ENCODE results near the gene TTPAL. TPM values are rescaled to one million over a fixed set of nuclear protein-coding genes. Genes with fewer than 3 reads are reported as not detected.

TTPAL gene
- total RNA-seq, 1 experiment from 2014 or later: 21.1 TPM

DNA sequence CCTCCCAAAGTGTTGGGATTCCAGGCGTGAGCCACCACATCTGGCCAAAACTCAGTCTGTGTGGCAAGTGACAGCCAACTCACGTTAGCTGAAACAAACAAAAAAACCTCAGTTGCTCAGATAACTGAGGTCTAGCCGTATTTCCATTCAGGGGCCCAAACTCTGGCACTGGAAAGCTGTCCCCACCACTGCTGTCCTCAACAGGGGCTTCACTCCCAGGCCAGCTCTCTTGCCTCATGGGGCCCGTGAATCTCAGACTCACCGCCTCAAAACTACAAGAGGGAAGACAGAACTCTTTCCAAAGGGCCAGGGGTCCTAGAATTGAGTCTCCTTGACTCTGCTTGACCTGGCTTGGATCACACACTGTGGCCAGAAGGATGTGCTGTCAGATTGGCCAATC is 7.4 kb downstream of the TTPAL start:
- Mint-ChIP-seq H3K4me3 (no peak overlapping the region), H3K27ac (no peak overlapping the region), H3K36me3 (ENCODE audit: insufficient read depth in 1 of 3, low read depth in 3 of 3) (peaks cover 10 to 44% (median 29%) of the 10 kb centered on the region in 3 experiments; a peak in 6 of 7 replicates), H3K9me3 (no peaks in the 10 kb centered on the region), H3K4me1 (no peaks in the 10 kb centered on the region), H3K27me3 (ENCODE audit: low read depth) (no peaks in the 10 kb centered on the region)
- no peaks in the 10 kb centered on the region for H3K79me2 ChIP-seq (ENCODE audit: insufficient read depth, low read length)
- H2BK12ac ChIP-seq (ENCODE audit: insufficient read length, low read depth, low read length): no peak overlapping the region
- H2BK15ac ChIP-seq (ENCODE audit: low read depth, low read length): no peak overlapping the region
- no peak overlapping the region for H2BK5ac ChIP-seq (ENCODE audit: insufficient read length, low read length)
- H3K27me3 ChIP-seq (ENCODE audit: insufficient read depth, low read length): no peaks in the 10 kb centered on the region; the same call in 1 of the 2 replicates
- no peaks in the 10 kb centered on the region for H3K23me2 ChIP-seq (ENCODE audit: insufficient read length, low read depth, low read length, poor library complexity, severe bottlenecking)
- no peaks in the 10 kb centered on the region for H3K9me3 ChIP-seq (ENCODE audit: control insufficient read depth, low read depth, low read length)
- no peaks in the 10 kb centered on the region for H4K20me1 ChIP-seq (ENCODE audit: control insufficient read depth, insufficient read depth, insufficient read length)
- no peak overlapping the region for H3K18ac ChIP-seq (ENCODE audit: insufficient read length, low read depth, low read length)
- H3K14ac ChIP-seq (ENCODE audit: insufficient read depth, low read length): no peak overlapping the region
- WGBS (ENCODE audit: extremely low coverage, insufficient read length, low lambda C conversion rate): no CpG with 5 or more reads among the region's 5 CpGs
- H3K9ac ChIP-seq (ENCODE audit: extremely low read depth, insufficient read length, low read length): no peak overlapping the region
- no peak for DNase-seq
- H4K8ac ChIP-seq (replicated peaks; ENCODE audit: insufficient read length, low read depth, low read length): no peak overlapping the region
- no peak overlapping the region for H2AFZ ChIP-seq (ENCODE audit: low read length)
- no peak overlapping the region for H2BK20ac ChIP-seq (ENCODE audit: low read depth, low read length, poor library complexity, severe bottlenecking)
- TF ChIP-seq, protein P1, sequence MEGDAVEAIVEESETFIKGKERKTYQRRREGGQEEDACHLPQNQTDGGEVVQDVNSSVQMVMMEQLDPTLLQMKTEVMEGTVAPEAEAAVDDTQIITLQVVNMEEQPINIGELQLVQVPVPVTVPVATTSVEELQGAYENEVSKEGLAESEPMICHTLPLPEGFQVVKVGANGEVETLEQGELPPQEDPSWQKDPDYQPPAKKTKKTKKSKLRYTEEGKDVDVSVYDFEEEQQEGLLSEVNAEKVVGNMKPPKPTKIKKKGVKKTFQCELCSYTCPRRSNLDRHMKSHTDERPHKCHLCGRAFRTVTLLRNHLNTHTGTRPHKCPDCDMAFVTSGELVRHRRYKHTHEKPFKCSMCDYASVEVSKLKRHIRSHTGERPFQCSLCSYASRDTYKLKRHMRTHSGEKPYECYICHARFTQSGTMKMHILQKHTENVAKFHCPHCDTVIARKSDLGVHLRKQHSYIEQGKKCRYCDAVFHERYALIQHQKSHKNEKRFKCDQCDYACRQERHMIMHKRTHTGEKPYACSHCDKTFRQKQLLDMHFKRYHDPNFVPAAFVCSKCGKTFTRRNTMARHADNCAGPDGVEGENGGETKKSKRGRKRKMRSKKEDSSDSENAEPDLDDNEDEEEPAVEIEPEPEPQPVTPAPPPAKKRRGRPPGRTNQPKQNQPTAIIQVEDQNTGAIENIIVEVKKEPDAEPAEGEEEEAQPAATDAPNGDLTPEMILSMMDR (conservative IDR thresholded peaks at IDR 0.05): no peak
- no peak overlapping the region for H3K4ac ChIP-seq (ENCODE audit: low read depth, low read length)
- H4K91ac ChIP-seq (ENCODE audit: insufficient read length, low read depth, low read length): no peak overlapping the region
- H3K4me1 ChIP-seq (ENCODE audit: insufficient read depth, low read length): no peaks in the 10 kb centered on the region
- H3K56ac ChIP-seq (ENCODE audit: insufficient read length, low read depth, low read length): no peak overlapping the region
- no peak overlapping the region for H2BK120ac ChIP-seq (ENCODE audit: low read depth, low read length, poor library complexity, severe bottlenecking)
- H3K23ac ChIP-seq (ENCODE audit: insufficient read length, low read depth, low read length): no peak overlapping the region
- no peak overlapping the region for H3T11ph ChIP-seq (ENCODE audit: low read length)
- H2AK5ac ChIP-seq (ENCODE audit: insufficient read length, low read length): no peak overlapping the region
- H3K4me2 ChIP-seq (ENCODE audit: insufficient read depth, insufficient read length, low read length): no peak overlapping the region
- H4K5ac ChIP-seq (ENCODE audit: insufficient read length, low read depth, low read length): no peak overlapping the region
- no peak overlapping the region for H3K27ac ChIP-seq (ENCODE audit: insufficient read length, low read depth, low read length)
- H3K79me1 ChIP-seq (ENCODE audit: insufficient read depth, low read depth, low read length, poor library complexity, severe bottlenecking): no peaks in the 10 kb centered on the region

Measured in H9 (cell line).